GM06990 (cell line): ENCODE measurements around the gene SLC24A5.

Source experiments
- DNase-seq: peaks from one replicate; pipeline ENCODE4 v3.0.0-alpha.2; 2011; ENCODE audit not compliant: insufficient read length; ENCODE audit errors: extremely low read depth
- H3K27me3 ChIP-seq: replicated peaks from 2 replicates; pipeline ENCODE4 v1.6.0; 2011; ENCODE audit warnings: low read length; ENCODE audit not compliant: control insufficient read depth, insufficient read depth
- H3K36me3 ChIP-seq: 2 replicates; pipeline ENCODE4 v1.5.1; 2011; ENCODE audit warnings: low read length; ENCODE audit not compliant: control insufficient read depth, insufficient read depth
- H3K4me3 ChIP-seq: replicated peaks from 2 replicates; pipeline ENCODE4 v1.5.1; 2011; ENCODE audit warnings: low read depth, mild to moderate bottlenecking, control low read depth, low read length
- CTCF ChIP-seq: IDR thresholded peaks from 2 replicates; pipeline ENCODE4 v1.5.1; 2011; ENCODE audit warnings: low read length, control low read depth, mild to moderate bottlenecking, inconsistent platforms; ENCODE audit not compliant: insufficient read depth, poor library complexity, severe bottlenecking

SLC24A5 gene

GRCh38 chr15:48089702-48090101 is 31.1 kb upstream of the SLC24A5 start:
- DNase-seq = no peak
- H3K36me3 ChIP-seq = no peaks in the 10 kb centered on the region

GRCh38 chr15:48090115-48090514 is 30.7 kb upstream of the SLC24A5 start:
- no peaks in the 10 kb centered on the region for H3K27me3 ChIP-seq
- no peak for TF ChIP-seq CTCF
- H3K4me3 ChIP-seq = no peak overlapping the region
- DNase-seq = no peak
- H3K36me3 ChIP-seq = no peaks in the 10 kb centered on the region

More at GRCh38 chr15:48089702-48090101, 31.1 kb upstream of the SLC24A5 start:
- no peak overlapping the region for H3K4me3 ChIP-seq
- TF ChIP-seq CTCF = no peak
- H3K27me3 ChIP-seq = no peaks in the 10 kb centered on the region

GRCh38 chr15:48090666-48091065 is 30.1 kb upstream of the SLC24A5 start:
- no peak for DNase-seq
- H3K4me3 ChIP-seq = no peak overlapping the region

GRCh38 chr15:48091522-48091921 is 29.3 kb upstream of the SLC24A5 start:
- Histone ChIP-seq H3K27me3 (no peaks in the 10 kb centered on the region), H3K36me3 (no peaks in the 10 kb centered on the region), H3K4me3 (no peak overlapping the region)
- no peak for TF ChIP-seq CTCF
- no peak for DNase-seq

More at GRCh38 chr15:48090666-48091065, 30.1 kb upstream of the SLC24A5 start:
- H3K27me3 ChIP-seq = no peaks in the 10 kb centered on the region
- no peak for TF ChIP-seq CTCF
- H3K36me3 ChIP-seq = no peaks in the 10 kb centered on the region

GRCh38 chr15:48096355-48096786 is 24.4 kb upstream of the SLC24A5 start:
- Histone ChIP-seq H3K27me3 (no peaks in the 10 kb centered on the region), H3K4me3 (no peak overlapping the region), H3K36me3 (no peaks in the 10 kb centered on the region)
- no peak for DNase-seq
- TF ChIP-seq CTCF = no peak

- DNase-seq = no peak
- H3K36me3 ChIP-seq = no peaks in the 10 kb centered on the region
Measured at GRCh38 chr15:48096813-48097212, 24.0 kb upstream of the SLC24A5 start.

More at GRCh38 chr15:48096813-48097212, 24.0 kb upstream of the SLC24A5 start:
- TF ChIP-seq CTCF = no peak
- Histone ChIP-seq H3K27me3 (no peaks in the 10 kb centered on the region), H3K4me3 (no peak overlapping the region)
